Loucy (cell line): ENCODE measurements around the gene HS6ST2.

Experiments used
- EZH2phosphoT487 ChIP-seq: fragments of 200-600 bp; IDR thresholded peaks from 2 replicates; pipeline ENCODE4 v1.6.1; 2018; ENCODE audit warnings: antibody characterized with exemption, mild to moderate bottlenecking, moderate library complexity, borderline replicate concordance
- TF ChIP-seq, protein P1 (sequence below): fragments of 200-600 bp; sonication (generic); conservative IDR thresholded peaks from 2 replicates; pipeline ENCODE4 v1.5.1; 2014; ENCODE audit warnings: mild to moderate bottlenecking, antibody characterized with exemption, low read length

DNA sequence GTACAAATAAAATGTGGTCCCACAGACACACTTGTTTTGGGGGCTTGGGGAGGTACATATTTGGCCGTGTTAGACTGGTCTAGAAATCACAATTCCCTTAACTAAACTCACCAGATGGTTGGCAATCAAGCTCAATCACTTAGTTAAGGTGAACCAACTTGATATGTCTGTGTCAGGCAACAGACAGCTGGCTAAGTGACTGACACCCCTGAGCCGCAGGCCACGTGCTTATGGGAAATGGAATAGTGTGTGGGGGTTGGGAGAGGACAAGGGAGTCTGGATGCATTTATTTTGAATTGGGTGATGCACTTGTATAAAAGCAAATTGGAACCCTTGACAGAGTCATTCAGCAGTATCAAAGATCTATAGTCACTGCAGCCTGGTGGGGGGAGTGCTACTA, 209.0 kb downstream of the HS6ST2 start:
- TF ChIP-seq, protein P1, sequence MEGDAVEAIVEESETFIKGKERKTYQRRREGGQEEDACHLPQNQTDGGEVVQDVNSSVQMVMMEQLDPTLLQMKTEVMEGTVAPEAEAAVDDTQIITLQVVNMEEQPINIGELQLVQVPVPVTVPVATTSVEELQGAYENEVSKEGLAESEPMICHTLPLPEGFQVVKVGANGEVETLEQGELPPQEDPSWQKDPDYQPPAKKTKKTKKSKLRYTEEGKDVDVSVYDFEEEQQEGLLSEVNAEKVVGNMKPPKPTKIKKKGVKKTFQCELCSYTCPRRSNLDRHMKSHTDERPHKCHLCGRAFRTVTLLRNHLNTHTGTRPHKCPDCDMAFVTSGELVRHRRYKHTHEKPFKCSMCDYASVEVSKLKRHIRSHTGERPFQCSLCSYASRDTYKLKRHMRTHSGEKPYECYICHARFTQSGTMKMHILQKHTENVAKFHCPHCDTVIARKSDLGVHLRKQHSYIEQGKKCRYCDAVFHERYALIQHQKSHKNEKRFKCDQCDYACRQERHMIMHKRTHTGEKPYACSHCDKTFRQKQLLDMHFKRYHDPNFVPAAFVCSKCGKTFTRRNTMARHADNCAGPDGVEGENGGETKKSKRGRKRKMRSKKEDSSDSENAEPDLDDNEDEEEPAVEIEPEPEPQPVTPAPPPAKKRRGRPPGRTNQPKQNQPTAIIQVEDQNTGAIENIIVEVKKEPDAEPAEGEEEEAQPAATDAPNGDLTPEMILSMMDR: no peak
- no peak for TF ChIP-seq EZH2phosphoT487
